Smooth muscle cell of the brain vasculature (primary cell): ENCODE data around the gene KIAA1958.

Experiments
- DNase-seq: peaks from one replicate; pipeline ENCODE4 v3.0.0-alpha.2; 2012; ENCODE audit warnings: low read depth, low spot score

KIAA1958 gene

DNA sequence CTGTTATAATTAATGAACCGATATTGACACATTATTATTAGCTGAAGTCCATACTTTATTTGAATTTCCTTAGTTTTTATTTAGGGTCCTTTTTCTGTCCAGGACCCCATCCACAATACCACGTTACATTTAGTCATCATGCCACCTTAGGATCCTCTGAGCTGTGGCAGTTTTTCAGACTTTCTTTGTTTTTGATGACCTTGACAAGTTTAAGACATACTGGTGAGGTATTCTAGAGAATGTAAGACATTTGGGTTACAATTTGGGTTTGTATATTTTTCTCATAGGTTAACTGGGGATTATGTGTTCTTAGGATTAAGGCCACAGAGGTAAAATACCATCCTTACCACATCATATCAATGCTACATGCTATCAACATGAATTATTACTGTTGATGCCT is 42.7 kb downstream of the KIAA1958 start:
- DNase-seq = no peak

DNA sequence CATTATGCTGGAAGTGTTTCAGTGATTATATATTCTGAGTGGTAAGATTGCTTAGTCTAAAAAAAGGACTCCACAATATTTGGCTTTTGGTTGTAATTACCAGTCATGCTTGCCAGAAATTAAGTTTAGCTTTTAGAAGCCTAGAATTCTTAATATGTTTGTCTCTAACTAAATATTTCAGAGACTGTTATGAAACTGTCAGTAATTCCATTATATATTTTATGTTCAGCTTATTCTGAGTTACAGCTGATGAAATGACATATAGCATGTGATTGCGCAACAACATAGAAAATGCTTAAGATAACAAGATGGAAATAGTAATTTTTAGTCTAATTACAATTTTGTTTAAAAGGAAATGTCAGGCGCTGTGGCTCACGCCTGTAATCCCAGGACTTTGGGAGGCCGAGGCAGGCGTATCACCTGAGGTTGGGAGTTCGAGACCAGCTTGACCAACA is 44.2 kb downstream of the KIAA1958 start:
- DNase-seq = no peak

DNA sequence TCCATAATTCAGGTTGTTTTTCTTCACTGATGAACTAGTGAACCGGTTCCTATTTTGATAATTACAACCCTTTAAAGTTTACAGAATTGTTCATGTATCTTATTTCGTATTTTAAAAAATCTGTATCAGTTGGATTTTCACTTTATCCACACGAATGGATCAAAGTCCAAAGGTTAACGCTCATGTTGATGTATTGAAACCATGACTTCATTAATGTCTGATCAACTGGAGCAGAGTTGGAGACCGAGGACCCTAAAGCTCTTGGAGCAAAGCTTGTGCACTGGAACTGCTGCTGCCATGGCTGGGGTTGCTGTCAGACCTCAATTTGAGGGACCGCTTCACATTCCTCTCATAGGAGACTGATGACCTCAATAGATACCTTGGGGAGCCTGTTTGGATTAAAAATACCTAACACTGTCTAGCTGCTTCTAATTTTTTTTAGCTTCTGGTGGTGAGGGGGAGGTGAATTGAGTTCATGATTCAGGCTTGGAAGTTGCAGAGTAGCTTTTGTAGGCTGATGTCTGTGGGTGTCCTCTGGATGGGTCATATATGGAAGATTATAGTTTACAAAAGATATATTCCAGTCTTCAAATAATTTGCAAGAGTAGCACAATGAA is 45.1 kb downstream of the KIAA1958 start:
- no peak for DNase-seq

DNA sequence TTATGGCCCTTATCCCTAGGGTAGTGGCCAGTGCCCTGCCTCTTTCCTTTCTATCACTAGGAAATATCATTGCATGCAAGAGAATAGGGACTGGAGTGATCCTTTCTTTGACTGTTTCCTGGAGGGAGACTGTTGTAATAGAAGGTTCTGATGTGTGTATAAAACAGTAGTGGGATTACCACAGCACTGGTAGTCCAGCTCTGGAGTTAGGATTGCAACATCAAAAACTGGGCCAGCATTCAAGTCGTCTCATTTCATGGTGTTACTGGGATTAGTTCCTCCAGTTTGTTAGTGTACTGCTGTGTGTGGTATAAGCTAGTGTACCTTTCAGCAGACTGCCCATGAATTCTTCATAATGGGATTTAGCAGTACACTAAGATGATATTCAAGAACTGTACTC is 45.8 kb downstream of the KIAA1958 start:
- DNase-seq = no peak

DNA sequence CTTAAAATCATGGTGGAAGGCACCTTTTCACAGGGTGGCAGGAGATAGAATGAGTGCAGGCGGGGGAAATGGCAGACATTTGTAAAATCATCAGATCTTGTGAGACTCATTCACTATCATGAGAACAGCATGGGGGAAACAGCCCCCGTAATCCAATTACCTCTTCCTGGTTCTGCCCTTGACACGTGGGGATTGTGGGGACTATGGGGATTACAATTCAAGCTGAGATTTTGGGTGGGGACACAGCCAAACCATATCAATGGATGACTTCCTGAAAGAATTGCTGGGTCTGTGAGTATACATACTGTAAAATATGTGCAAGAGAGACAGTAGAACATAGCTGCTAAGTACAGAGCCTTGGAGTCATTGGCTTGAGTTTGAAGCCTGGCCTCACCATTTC is 47.0 kb downstream of the KIAA1958 start:
- no peak for DNase-seq

DNA sequence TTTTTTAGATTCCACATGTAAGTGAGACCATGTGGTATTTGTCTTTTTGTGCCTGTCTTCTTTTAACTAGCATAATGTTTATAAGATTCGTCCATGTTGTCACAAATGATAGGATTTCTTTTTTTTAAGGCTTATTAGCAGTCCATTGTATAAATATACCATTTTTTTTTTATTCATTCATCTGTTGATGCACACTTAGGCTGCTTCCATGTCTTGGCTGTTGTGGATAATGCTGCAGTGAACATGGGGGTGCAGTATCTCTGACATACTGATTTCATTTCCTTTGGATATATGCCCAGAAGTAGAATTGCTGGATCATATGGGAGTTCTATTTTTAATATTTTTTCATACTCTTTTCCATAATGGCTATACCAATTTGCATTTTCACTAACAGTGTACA is 48.7 kb downstream of the KIAA1958 start:
- DNase-seq = no peak

DNA sequence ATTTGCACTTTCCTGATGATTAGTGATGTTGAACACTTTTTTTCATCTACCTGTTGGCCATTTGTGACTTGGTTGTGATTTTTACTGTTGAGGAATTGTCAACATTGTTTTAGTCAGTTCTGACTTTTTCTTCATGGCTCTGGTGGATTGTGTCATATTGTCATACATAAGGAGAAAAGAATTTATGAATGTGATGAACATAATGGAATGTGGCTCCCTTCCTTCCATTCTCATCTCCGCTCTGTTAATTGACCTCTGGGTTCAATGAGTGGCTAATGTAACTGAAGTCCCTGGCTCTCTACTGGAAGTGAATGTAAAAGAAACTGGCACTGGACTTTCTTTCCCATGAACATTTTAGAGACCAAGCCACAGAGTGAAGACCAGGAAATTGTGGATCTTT is 49.2 kb downstream of the KIAA1958 start:
- DNase-seq = no peak

DNA sequence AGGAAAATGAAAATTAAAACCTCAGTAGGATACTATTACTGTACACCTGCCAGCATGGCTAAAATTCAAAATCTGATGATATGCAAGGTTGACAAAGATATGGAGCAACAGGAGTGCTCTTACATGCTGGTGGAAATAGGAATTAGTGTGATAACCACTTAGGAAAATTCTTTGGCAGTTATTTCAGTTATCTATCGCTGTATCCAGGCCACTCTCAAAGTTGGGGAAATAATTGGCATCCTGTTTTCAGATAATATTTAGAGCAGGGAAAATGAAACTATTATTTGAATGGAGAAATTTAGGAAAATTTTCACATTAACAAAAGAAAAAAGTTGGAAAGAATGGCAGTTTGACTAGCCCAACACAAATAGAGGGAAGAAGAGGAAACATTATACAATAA is 50.9 kb downstream of the KIAA1958 start:
- DNase-seq = no peak

DNA sequence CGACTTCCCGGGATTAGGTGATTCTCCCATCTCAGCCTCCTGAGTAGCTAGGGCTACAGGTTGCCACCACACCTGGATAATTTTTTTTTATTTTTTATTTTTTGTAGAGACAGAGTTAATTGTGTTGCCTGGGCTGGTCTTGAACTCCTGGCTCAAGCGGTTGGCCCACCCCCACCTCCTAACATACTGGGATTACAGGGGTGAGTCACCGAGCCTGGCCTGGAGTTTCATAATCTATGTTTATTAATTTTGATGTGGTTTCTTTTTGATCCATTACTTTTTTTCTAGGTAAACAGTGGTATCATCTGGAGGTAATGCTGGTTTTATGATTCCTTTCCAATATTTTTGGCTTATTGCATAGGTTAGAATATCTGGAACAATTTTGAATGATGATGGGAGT is 54.2 kb downstream of the KIAA1958 start:
- no peak for DNase-seq

DNA sequence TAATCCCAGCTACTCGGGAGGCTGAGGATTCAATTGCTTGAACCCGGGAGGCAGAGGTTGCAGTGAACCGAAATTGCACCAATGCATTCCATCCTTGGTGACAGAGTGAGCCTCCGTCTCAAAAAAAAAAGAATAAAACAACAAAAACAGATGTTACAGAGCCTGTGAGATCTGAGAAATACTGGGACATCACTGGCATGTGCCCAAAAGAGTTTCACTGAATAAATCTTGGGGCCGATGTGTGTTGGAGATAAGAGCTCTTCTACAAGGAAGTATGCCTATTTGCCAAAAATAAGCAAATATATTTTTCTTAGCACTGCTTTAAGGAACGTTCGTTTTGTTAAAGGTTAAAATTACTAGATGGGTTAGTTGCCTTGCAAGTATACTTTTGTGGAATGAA is 55.1 kb downstream of the KIAA1958 start:
- DNase-seq = no peak

DNA sequence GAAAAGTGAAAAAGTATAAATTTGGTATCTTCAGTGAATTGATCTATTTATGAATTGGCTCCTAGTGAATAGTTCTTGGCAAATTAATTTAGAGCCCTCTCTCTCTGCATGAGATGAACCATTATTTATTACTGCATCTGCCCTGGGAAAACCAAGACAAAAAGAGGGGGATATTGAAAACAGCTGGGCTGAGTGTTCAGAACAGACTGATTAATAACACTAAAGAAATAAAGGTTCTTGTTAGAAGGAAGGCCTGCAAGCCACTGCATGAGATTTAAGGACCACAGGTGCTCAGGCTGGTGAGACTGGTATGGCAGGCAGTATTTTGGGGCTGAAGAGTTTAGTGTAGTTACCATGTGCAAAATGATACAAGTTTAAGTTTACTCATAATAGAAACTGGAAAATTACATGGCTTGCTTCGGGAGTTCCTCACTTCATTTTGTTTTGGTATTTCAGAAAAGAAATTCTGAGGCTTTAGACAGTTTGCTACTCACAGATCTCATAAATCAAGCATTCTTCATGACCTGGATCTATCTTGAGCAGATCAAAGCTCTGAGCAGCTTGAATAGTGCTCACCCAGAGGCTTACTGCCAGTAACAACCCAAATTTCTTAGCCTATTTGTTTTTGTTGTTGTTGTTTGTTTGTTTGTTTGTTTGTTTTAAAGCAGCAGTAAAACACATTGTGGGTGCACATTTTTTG is 56.1 kb downstream of the KIAA1958 start:
- no peak for DNase-seq

DNA sequence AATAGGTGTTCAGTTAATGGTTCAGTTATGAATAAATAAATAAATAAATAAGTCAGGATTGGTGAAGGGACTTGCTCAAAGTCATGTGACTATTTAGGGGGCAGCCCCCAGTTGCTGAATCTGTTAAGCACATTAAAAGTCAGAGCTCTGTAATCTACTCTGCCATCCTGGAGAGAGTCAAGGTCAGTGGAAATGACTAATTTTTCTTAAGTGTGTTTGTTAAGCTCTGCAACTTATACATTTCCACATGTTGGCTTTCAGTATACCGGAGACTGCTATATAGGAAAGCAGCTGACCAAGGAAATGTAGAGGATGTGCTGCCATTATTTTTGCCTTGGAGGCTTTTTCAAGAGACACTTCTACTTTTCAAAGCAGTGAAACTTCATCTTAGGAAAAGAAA is 57.9 kb downstream of the KIAA1958 start:
- DNase-seq = no peak

DNA sequence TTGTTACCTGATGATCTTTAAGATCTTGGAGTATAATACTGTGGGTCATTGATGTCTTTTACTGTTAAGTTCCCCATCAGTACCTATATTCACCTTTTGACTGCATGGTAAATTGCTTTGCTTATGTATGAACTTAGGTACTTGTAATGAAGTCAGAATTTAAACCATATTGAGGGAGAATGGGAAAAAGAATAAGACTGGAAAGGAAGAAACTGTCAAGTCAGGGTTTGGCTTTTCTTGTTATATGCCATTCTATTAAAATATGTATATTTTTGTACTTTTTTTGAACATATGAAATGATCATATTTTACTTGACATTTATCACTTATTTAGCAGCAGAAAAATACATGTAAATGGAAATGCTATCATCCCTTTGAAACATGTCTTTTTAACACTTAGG is 58.6 kb downstream of the KIAA1958 start:
- no peak for DNase-seq

DNA sequence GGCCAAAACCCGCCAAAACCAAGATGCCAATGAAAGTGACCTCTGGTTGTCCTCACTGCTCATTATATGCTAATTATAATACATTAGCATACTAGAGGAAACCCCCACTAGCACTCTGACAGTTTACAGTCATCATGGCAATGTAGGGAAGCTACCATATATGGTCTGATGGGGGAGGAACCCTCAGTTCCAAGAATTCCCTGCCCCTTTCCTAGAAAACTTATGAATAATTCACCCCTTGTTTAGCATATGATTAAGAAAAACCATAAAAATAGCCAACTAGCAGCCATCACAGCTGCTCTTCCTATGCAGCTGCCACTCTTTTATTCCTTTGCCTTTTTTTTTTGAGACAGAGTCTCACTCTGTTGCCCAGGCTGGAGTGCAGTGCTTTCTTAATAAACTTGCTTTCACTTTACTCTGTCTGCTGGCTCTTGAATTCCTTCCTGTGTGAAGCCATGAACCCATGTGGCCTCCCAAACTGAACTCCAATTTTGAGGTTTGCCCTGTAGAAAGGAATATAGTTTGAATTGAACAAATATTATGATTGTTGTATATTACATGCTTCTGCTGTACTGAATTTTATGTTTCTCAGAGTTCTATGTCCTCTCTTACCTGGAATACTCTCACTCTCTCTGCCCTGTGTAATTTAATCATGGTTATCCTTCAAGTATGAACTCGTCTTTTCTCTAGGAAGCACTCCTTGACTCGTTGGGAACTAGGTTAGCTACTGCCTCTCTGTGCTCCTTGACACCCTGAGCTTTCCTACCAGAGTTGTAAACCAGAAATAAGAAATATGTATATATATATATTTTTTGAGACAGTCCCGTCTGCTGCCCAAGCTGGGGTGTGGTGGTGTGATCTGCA is 59.8 kb downstream of the KIAA1958 start:
- no peak for DNase-seq

DNA sequence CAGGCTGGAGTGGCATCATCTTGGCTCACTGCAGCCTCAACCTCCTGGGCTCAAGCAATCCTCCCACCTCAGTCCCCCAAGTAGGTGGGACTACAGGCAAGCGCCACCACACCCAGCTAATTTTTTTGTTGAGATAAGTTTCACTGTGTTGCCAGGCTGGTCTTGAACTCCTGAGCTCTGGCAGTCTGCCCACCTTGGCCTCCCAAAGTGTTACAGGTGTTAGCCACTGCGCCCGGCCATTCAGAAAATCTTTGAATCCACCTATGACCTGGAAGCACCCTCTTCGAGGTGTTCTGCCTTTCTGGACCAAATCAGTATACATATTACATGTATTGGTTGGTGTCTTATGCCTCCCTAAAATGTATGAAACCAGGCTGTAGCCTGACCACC is 61.4 kb downstream of the KIAA1958 start:
- DNase-seq = no peak

DNA sequence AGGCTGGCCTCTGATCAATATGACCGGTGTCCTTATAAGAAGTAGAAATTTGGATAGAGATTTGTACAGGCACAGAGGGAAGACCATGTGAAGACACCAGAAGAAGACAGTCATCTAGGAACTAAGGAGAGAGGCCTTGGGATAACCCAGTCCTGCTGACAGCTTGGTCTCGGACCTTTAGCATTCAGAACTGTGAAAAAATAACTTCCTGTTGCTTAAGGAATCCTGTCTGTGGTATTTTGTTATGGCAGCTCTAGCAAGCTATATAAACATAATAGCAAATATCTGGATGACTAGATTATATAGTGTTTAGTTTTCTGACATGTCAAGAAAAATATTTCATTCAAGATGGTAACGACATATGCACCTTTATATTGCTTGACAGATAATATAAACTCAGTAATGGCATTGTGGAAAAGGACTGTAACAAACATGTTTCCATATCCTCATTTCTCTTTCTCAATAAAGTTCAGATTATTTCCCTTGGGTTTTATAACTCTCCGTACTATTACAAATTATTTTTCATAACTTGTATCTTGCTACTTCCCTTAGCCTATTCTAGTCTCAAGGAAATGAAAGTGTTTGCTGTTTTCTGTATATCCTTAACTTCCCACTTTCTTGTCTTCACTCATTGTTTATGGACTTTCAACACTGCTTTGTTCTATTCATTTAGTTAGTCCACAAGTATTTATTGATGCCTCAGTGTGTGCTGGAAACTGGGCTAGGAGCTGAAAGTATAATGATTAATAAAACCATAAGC is 62.4 kb downstream of the KIAA1958 start:
- no peak for DNase-seq

DNA sequence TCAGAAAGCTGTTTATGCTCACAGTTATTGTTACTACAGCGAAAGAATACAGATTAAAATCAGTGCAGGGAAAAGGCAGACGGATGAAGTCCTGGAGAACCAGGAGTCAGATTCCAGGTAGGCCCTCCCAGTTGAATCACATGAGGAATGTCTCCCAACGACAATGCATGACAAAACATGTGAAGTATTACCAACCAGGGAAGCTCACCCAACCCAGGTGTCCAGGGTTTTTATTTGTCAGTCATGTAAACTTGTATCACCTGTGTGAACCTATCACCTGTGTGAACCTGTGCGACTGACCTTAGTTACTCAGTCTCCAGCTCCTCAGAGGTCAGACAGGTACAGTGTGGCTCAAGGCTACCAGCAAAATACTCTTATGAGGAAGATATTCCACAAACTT is 63.9 kb downstream of the KIAA1958 start:
- DNase-seq = no peak

DNA sequence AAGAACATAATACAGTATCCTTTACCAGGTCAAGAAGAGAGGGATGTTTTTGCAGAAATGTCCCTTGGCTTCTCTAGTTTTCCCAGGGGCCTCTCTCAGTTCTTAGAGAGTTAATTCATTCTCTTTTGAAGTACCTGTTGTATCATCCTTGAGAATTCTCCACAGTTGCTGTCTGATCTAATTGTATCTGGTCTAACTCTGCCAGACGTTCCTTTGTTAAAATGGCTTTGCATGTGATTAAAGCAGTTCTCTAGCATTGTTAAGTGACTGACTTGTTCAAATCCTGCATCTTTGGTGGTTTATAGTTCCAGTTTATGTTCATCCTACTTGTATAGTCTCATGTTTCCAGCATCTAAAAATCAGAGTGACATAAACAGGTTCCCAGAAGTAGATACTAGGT is 65.0 kb downstream of the KIAA1958 start:
- DNase-seq = no peak

DNA sequence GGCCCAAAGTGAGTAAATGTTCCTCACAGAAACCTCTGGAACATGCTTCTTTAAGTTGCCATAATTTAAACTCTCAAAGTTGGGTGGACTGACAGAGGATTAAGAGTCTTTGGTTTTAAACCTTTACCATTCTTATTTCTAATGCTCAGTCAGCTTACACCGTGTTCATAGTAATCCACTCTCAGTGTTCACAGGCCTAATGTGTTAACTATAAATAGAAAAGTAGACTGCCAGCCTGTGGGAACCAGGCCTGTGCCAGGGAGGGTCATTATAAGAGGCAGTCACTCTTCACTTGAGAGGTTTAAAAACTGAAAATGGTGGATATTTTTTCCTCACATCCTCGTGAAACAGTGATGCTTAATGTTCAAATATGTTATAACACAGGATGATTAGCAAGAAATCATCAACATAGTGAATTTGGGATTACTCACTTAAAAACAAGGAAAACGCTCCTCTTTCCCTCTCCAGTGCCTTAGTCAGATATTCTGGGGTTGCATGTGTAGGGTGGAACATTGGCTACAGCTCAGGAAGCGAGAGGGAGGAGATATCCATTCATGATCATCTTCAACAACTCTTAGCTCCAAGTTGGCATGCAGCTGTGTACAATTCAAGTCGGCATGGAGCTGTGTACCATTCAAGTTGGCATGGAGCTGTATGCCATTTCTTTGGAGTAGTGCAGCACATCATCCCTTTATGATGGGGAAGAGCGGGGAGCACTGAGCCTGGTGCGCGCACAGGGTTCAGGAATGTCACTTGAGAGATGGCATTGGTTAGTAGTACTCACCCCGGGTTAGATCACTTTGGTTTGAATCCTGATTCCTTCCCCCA is 65.8 kb downstream of the KIAA1958 start:
- no peak for DNase-seq

DNA sequence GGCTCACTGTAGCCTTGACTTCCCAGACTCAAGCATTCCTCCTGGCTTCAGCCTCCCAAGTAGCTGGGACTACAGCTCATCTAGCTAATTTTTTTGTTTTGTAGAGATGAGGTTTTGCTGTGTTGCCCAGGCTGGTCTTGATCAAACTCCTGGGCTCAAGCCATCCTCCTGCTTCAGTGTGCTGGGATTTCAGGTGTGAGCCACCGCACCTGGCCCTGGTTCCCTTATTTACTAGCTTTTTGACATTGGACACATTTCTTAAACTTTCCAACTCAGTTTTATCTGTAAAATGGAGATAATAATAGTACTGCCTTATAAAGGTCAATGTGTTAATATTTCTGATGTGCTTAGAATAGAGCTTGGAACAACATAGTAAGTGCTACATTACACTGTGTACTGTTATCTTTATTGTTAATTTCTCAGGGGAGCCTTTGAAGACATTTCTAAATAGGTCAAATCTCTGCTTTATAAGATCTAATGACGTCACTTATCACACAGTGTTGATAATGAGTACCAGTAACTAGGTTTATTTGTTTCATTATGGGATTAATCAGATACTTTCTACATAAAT is 66.7 kb downstream of the KIAA1958 start:
- DNase-seq = no peak

DNA sequence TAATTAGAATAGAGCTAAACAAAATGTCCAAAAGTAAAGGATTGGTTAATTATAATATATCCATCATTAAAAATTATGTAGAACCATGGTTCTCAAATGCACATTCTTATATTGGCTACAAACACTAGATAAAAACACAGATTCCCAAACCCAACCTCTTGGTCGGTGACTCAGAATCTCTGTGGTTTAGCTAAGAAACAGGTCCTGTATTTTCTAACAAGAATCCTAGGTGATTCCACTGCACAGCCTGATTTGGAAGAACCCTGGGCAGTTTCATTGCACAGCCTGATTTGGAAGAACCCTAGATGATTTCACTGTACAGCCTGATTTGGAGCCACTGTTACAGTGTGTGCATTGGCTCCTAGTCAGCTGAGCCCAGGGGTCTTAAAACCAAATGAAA is 67.9 kb downstream of the KIAA1958 start:
- no peak for DNase-seq
